SW 1271 (cell line): ENCODE data around the gene KBTBD12.

Source experiments
- DNase-seq, 2 experiments: peaks; one replicate each; lab custom pipeline; 2025; lab: John Stamatoyannopoulos, UW

The KBTBD12 gene

DNA sequence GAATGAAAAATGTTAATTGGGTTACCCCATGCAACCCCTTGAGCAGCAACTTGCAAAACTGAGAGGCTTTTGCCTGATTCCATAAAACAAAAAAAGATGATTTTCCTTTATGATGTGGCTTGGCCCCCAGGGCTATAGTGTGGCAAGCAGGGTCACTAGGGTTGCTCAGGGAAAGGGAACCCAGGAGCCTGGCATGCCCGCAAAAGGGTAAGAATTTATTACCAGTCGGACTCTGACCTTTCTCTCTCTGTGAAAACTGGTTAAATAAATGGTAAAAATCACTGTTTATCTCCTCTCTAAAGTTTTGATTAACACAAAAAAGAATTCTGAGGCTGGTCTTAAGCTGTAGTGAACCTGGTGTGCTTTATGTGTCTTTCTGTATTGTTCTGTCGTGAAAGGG is 99.5 kb downstream of the KBTBD12 start:
- DNase-seq: no peak

DNA sequence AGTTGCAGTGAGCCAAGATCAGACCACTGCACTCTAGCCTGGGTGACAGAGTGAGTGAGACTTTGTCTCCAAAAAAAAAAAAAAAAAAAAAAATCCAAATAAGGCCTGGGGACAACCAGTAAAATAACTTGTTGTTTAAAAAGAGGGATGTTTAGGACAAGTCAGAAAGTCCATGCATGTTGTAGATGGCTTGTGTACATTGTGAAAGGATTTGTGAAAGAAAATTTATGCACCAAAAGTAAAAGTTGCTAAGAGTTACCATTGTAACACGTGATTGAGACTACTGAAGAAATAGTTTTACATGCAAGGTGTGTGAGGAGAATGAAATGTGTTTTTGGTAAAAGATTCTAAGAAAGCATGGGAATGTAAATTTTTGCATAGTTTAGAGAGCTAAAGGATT is 101.5 kb downstream of the KBTBD12 start:
- no peak for DNase-seq

DNA sequence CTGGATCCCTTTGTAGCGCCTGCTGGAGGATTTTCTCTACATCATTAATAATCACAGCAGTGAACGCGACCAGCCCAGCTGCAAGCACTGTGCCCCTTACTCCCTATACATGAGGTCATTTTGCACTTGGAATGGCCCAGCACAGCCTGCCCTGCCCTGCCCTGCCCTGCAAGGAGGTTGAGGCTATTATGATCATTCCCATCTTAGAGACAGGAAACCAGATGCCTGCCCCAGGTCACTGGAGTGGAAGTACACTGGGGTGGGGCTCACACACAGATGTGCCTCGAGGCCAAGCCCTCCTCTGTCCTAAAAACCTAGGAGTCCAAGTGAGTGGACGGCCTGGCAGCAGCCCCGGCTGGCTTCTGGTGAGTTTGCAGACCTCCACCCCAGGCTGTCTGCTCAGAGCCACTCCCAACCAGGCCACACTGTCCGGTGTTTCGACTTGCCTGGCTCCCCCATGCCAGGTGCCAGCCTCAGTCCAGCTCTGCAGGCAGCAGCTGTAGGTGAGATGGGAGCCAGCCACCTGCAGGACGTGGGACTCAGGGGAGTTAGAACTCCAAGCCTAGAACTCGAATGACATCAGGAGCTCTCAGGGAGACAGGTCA is 106.8 kb downstream of the KBTBD12 start:
- DNase-seq: no peak

DNA sequence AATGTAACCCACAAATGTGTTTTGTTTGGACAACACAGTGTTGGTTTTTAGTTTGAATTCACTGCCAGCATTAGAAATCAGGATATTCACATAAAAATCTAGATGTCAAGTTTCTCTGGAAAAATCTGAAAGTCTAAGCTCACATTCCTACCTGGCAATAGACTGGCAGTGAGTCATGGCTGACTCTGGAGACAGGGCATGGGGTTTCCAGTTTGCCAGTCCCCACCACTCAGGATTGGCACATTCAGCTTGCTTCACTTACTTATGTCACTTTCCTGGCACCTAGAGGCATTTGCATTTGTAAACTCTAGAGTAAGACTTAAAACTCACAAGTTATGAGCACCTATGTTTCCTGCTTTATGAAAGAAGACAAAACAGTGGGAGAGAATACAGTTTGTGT is 118.1 kb downstream of the KBTBD12 start:
- no peak for DNase-seq

DNA sequence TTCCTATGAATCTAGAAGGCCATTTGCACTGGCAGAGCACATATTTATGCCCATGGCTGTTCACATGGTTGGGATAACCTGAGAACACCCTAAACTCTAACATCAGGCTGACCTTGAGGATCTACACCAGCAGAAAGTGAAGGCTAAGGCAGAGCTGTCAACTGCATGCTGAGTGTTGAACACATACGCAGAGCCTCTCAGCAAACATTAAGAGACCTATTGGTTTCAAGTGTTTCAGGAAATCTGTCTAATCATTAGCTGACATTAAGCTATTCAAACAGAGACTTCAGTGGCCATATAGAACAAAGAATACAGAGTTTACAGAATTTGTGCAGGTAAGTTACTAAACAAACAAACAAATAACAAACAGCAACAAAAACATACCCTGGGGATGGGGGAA is 121.1 kb downstream of the KBTBD12 start:
- no peak for DNase-seq
